ENCODE measurements around the gene KLHDC10.
"Not testable (repeated sequence)": the region's sequence is repeated elsewhere in the genome, so short reads cannot be mapped to it uniquely, and the experiment has no call there.

The KLHDC10 gene

DNA sequence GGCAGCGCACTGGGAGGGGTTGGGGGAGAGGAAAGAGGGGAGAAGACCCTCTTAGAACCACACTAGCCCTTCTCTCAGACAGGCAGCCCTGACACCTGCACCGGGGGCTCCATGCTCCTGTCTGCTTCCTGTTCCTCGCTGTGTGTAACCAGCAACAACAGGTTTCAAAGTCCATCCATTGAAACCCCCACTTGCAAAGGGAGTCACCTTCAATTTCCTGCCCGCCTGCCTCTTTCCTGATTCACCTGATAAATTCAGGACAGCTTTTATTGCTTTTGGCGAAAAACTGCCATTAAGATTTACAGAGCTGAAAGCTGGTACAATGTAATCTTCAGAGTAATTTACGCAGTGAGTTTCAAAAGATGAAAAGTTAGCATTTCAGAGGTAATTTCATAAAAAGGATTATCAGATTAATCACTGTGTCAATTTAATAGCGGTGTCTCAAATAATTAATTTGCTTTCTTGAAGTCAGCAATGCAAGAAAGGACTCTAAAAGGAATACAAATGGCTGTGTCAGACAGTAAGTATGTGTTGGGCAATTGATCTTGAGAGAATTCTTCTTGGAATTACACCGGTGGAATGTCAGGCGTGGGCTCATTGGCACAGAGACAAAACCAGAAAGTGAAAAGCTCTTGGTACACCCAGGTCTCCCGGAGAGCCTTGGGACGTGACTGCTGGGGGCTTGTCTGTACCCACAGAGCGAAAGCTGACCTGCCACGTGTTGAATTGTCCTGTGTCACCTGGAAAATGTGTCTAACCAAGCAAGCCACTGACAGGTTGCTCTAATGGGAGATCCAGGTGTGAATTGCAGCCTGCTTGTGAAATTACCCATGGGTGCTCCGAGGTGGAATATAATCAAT is 74.2 kb downstream of the KLHDC10 start:
- Histone ChIP-seq H3K79me2 (ENCODE audit: insufficient read depth, low read length) (no peaks in the 10 kb centered on the region), H3K9me2 (replicated peaks; ENCODE audit: insufficient read depth, low read length) (no peaks in the 10 kb centered on the region), H3K4me3 (ENCODE audit: insufficient read depth, low read length, poor library complexity, severe bottlenecking) (no peak overlapping the region), H3K4me2 (ENCODE audit: low read depth, low read length, poor library complexity, severe bottlenecking) (no peak overlapping the region), H4K20me1 (ENCODE audit: low read depth, low read length) (no peaks in the 10 kb centered on the region), H3K27me3 (ENCODE audit: low read length) (no peaks in the 10 kb centered on the region), H3K9me3 (ENCODE audit: insufficient read depth, low read length) (no peaks in the 10 kb centered on the region), H3K9ac (ENCODE audit: low read length) (no peak overlapping the region), H3K27ac (ENCODE audit: low read depth, low read length) (no peak overlapping the region), H3K36me3 (ENCODE audit: low read length) (no peaks in the 10 kb centered on the region), H3F3A (ENCODE audit: insufficient read depth) (peaks cover 13% of the 10 kb centered on the region), H2AFZ (ENCODE audit: low read depth, low read length, severe bottlenecking) (no peak overlapping the region)
- TF ChIP-seq EZH2phosphoT487 (conservative IDR thresholded peaks at IDR 0.05; ENCODE audit: low read length) = no peak
- TF ChIP-seq, protein P1, sequence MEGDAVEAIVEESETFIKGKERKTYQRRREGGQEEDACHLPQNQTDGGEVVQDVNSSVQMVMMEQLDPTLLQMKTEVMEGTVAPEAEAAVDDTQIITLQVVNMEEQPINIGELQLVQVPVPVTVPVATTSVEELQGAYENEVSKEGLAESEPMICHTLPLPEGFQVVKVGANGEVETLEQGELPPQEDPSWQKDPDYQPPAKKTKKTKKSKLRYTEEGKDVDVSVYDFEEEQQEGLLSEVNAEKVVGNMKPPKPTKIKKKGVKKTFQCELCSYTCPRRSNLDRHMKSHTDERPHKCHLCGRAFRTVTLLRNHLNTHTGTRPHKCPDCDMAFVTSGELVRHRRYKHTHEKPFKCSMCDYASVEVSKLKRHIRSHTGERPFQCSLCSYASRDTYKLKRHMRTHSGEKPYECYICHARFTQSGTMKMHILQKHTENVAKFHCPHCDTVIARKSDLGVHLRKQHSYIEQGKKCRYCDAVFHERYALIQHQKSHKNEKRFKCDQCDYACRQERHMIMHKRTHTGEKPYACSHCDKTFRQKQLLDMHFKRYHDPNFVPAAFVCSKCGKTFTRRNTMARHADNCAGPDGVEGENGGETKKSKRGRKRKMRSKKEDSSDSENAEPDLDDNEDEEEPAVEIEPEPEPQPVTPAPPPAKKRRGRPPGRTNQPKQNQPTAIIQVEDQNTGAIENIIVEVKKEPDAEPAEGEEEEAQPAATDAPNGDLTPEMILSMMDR (IDR thresholded peaks at IDR 0.05; ENCODE audit: insufficient read depth, low read length, poor library complexity, severe bottlenecking) = no peak

DNA sequence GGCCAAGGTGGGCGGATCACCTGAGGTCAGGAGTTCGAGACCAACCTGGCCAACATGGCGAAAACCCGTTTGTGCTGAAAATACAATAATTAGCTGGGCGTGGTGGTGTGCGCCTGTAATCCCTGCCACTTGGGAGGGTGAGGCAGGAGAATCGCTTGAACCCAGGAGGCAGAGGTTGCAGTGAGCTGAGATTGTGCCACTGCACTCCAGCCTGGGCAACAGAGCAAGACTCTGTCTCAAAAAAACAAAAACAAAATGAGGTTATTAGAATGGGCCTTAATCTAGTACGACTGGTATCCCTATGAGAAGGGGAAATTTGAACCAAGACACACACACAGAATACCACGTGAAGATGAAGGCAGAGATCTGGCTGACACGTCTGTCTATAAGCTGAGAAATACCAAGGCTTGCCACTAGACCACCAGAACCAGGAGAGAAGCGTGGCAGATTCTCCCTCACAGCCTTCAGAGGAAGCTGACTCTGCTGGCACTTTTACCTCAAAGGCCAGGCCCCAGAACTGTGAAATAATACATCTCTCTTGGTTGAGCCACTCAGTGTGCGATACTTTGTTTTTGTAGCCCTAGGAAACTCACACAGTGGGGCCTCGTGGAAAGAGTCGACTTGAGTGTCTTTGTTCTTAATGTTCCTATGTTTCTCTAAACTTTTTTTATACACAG is 75.2 kb downstream of the KLHDC10 start:
- TF ChIP-seq, protein P1 (IDR thresholded peaks at IDR 0.05; ENCODE audit: insufficient read depth, low read length, poor library complexity, severe bottlenecking) = no peak
- no peaks in the 10 kb centered on the region for H3K9me2 ChIP-seq (replicated peaks; ENCODE audit: insufficient read depth, low read length)
- no peaks in the 10 kb centered on the region for H3K79me2 ChIP-seq (ENCODE audit: insufficient read depth, low read length)
- H3K4me2 ChIP-seq (ENCODE audit: low read depth, low read length, poor library complexity, severe bottlenecking) = no peak overlapping the region
- H2AFZ ChIP-seq (ENCODE audit: low read depth, low read length, severe bottlenecking) = no peak overlapping the region
- no peaks in the 10 kb centered on the region for H3K27me3 ChIP-seq (ENCODE audit: low read length)
- no peak overlapping the region for H3K4me3 ChIP-seq (ENCODE audit: insufficient read depth, low read length, poor library complexity, severe bottlenecking)
- no peak overlapping the region for H3K27ac ChIP-seq (ENCODE audit: low read depth, low read length)
- no peaks in the 10 kb centered on the region for H3K36me3 ChIP-seq (ENCODE audit: low read length)
- no peaks in the 10 kb centered on the region for H4K20me1 ChIP-seq (ENCODE audit: low read depth, low read length)
- H3K9me3 ChIP-seq (ENCODE audit: insufficient read depth, low read length) = no peaks in the 10 kb centered on the region
- no peak overlapping the region for H3K9ac ChIP-seq (ENCODE audit: low read length)
- peaks cover 23% of the 10 kb centered on the region for H3F3A ChIP-seq (ENCODE audit: insufficient read depth)

GRCh38 chr7:130146142-130146541 is 75.8 kb downstream of the KLHDC10 start:
- not testable (repeated sequence) for H4K20me1 ChIP-seq (ENCODE audit: low read depth, low read length); H3K4me2 ChIP-seq (ENCODE audit: low read depth, low read length, poor library complexity, severe bottlenecking); H3K27me3 ChIP-seq (ENCODE audit: low read length); H3K36me3 ChIP-seq (ENCODE audit: low read length); H3K9ac ChIP-seq (ENCODE audit: low read length); H3K4me3 ChIP-seq (ENCODE audit: insufficient read depth, low read length, poor library complexity, severe bottlenecking); H3K9me2 ChIP-seq (replicated peaks; ENCODE audit: insufficient read depth, low read length); H3K79me2 ChIP-seq (ENCODE audit: insufficient read depth, low read length); H2AFZ ChIP-seq (ENCODE audit: low read depth, low read length, severe bottlenecking); H3K9me3 ChIP-seq (ENCODE audit: insufficient read depth, low read length); H3K27ac ChIP-seq (ENCODE audit: low read depth, low read length)
- H3F3A ChIP-seq (ENCODE audit: insufficient read depth) = peaks cover 24% of the 10 kb centered on the region
